ENCODE data around the gene SF3A2. TPM values are rescaled to one million over a fixed set of nuclear protein-coding genes. Genes with fewer than 3 reads are reported as not detected.

The SF3A2 gene
- total RNA-seq (2014; rRNA removed; shearing (Covaris generic)) = 104 and 124 TPM in 2 replicates
- 206 and 207 TPM in 2 replicates for total RNA-seq (2022)
- percentile 86 among the genes with signal in this experiment for Bru-seq, nascent RNA
- percentile 93 among the genes with signal in this experiment for BruChase-seq, experiment 1, labeled RNA remaining after a 6-hour chase
- BruChase-seq, experiment 2, labeled RNA remaining after a 2-hour chase = percentile 87 among the genes with signal in this experiment
- long read RNA-seq, transcript SF3A2-201 (9 exons, 1,963 nt) = major isoform, 99 of 184 reads
- long read RNA-seq, partial matches to known transcripts = 39 of 184 reads
- long read RNA-seq, other reads (novel, unspliced or antisense) = 46 of 184 reads

- Histone ChIP-seq H3K79me2 (ENCODE audit: insufficient read depth, low read depth, low read length) (peaks cover 72% of the 10 kb centered on the region), H3K36me3 (ENCODE audit: insufficient read depth, low read length) (peaks cover 81% of the 10 kb centered on the region), H3K27ac (ENCODE audit: low read depth, low read length, poor library complexity, severe bottlenecking) (peak within 1 kb of the TSS; percentile 75), H3K4me2 (ENCODE audit: low read length) (peak within 1 kb of the TSS; percentile 91), H3K4me1 (ENCODE audit: insufficient read depth, low read length, poor library complexity, severe bottlenecking) (peaks cover 68% of the 10 kb centered on the region), H3K4me3 (ENCODE audit: low read depth, low read length, poor library complexity, severe bottlenecking) (peak within 1 kb of the TSS; percentile 96), H3K9me3 (ENCODE audit: low read length) (no peaks in the 10 kb centered on the region), H2AFZ (ENCODE audit: low read length) (no peak within 1 kb of the TSS; the same call in 1 of the 2 replicates), H3K9me2 (ENCODE audit: insufficient read depth, low read length) (no peaks in the 10 kb centered on the region), H4K20me1 (ENCODE audit: insufficient read depth, low read length) (peaks cover 46% of the 10 kb centered on the region)
- ChIA-PET CTCF (ENCODE audit: unreplicated experiment) (interaction anchor here (0.6 kb wide), 1 partner anchor 252 kb away, joined by 3 read pairs; no protein-coding TSS in a partner anchor), POLR2A (no interaction called here)
- intact Hi-C loops (cut with micrococcal nuclease; ENCODE audit: unreplicated experiment) = loop anchor here (1.0 to 5.0 kb wide), 5 partner anchors 37 to 376 kb away; partner anchors contain the start of gene AP3D1
- TF ChIP-seq CTCF (conservative IDR thresholded peaks at IDR 0.05; ENCODE audit: low read length) = peak; percentile 97
- TF ChIP-seq EZH2phosphoT487 (IDR thresholded peaks at IDR 0.05; ENCODE audit: borderline replicate concordance, low read depth, low read length) = no peak
- peak; percentile 99 for DNase-seq (ENCODE audit: low spot score)
- BruUV-seq (replicated peaks) = no TSS peak
Measured at GRCh38 chr19:2236314-2237050, at the start of gene SF3A2, which contains the start of gene PLEKHJ1. Gene SF3A2, plus strand, starts transcription at chr19:2236824. Its CDS starts 6,595 bp downstream, at chr19:2243419. Gene PLEKHJ1, minus strand, starts transcription at chr19:2236329. Its CDS starts 81 bp downstream, at chr19:2236248.

- no peak overlapping the region for H3K4me3 ChIP-seq (ENCODE audit: low read depth, low read length, poor library complexity, severe bottlenecking)
- no peak overlapping the region for H2AFZ ChIP-seq (ENCODE audit: low read length)
- POLR2A ChIA-PET = interaction anchor here (0.7 kb wide), 1 partner anchor 104 kb away, joined by 3 read pairs; no protein-coding TSS in a partner anchor
- peaks cover 87% of the 10 kb centered on the region for H3K36me3 ChIP-seq (ENCODE audit: insufficient read depth, low read length)
- no peak for DNase-seq (ENCODE audit: low spot score)
- no peak overlapping the region for H3K27ac ChIP-seq (ENCODE audit: low read depth, low read length, poor library complexity, severe bottlenecking)
- H4K20me1 ChIP-seq (ENCODE audit: insufficient read depth, low read length) = no peaks in the 10 kb centered on the region
- no peak overlapping the region for H3K4me2 ChIP-seq (ENCODE audit: low read length)
- intact Hi-C loops (cut with micrococcal nuclease; ENCODE audit: unreplicated experiment) = no loop called here
- peaks cover 16% of the 10 kb centered on the region for H3K4me1 ChIP-seq (ENCODE audit: insufficient read depth, low read length, poor library complexity, severe bottlenecking)
- TF ChIP-seq EZH2phosphoT487 (IDR thresholded peaks at IDR 0.05; ENCODE audit: borderline replicate concordance, low read depth, low read length) = no peak
- TF ChIP-seq CTCF (conservative IDR thresholded peaks at IDR 0.05; ENCODE audit: low read length) = no peak
- no TSS peak for BruUV-seq (replicated peaks)
- no peaks in the 10 kb centered on the region for H3K9me2 ChIP-seq (ENCODE audit: insufficient read depth, low read length)
- H3K79me2 ChIP-seq (ENCODE audit: insufficient read depth, low read depth, low read length) = no peaks in the 10 kb centered on the region; the same call in 1 of the 2 replicates
- no peaks in the 10 kb centered on the region for H3K9me3 ChIP-seq (ENCODE audit: low read length)
- CTCF ChIA-PET (ENCODE audit: unreplicated experiment) = no interaction called here
Measured at GRCh38 chr19:2187159-2187558, 49.5 kb upstream of the SF3A2 start.

Data from OCI-LY7 (cell line).